MCF 10A (cell line): ENCODE measurements around the gene STOML1. TPM values are rescaled to one million over a fixed set of nuclear protein-coding genes. Genes with fewer than 3 reads are reported as not detected.
A peak's percentile ranks its signal among the peaks of the same experiment; 100 is the strongest.

ENCODE experiments used
- BruUV-seq: library from RNA; stranded (reverse); fragments of 400-500 nt; replicated peaks from 2 replicates; lab custom pipeline; 2021; lab: Mats Ljungman, UMichigan
- CTCF ChIA-PET: fragments of 300-600 bp; sonication (Branson Sonifier 250); formaldehyde crosslinking; extraction: SDS; loops from one replicate; lab custom pipeline; 2021; ENCODE audit warnings: antibody characterized with exemption, inconsistent platforms; lab: Yijun Ruan, JAX
- POLR2A ChIA-PET: fragments of 300-600, 350-650 bp; sonication (Branson Sonifier 250); formaldehyde crosslinking; extraction: SDS; loops from one replicate; lab custom pipeline; 2020; ENCODE audit warnings: antibody characterized with exemption, inconsistent platforms; lab: Yijun Ruan, JAX
- DNase-seq: peaks from one replicate; pipeline ENCODE4 v3.0.0-alpha.2; 2018; ENCODE audit not compliant: unreplicated experiment
- H3K27ac Mint-ChIP-seq: one replicate; pipeline ENCODE4 v1.8.0; 2022; ENCODE audit warnings: mild to moderate bottlenecking, low read depth, mixed read lengths; ENCODE audit not compliant: unreplicated experiment
- H3K27me3 Mint-ChIP-seq: one replicate; pipeline ENCODE4 v1.8.0; 2022; ENCODE audit warnings: mixed read lengths; ENCODE audit not compliant: insufficient read depth, unreplicated experiment
- H3K36me3 Mint-ChIP-seq: one replicate; pipeline ENCODE4 v1.8.0; 2022; ENCODE audit warnings: mild to moderate bottlenecking, moderate library complexity, mixed read lengths; ENCODE audit not compliant: insufficient read depth, unreplicated experiment
- H3K4me1 Mint-ChIP-seq: one replicate; pipeline ENCODE4 v1.8.0; 2022; ENCODE audit warnings: mixed read lengths; ENCODE audit not compliant: insufficient read depth, unreplicated experiment
- H3K4me3 Mint-ChIP-seq: one replicate; pipeline ENCODE4 v1.8.0; 2022; ENCODE audit warnings: mild to moderate bottlenecking, moderate library complexity, mixed read lengths; ENCODE audit not compliant: unreplicated experiment
- H3K9me3 Mint-ChIP-seq: one replicate; pipeline ENCODE4 v1.8.0; 2022; ENCODE audit warnings: mixed read lengths; ENCODE audit not compliant: unreplicated experiment
- CTCF ChIP-seq: fragments of 200-600 bp; IDR thresholded peaks from one replicate; pipeline ENCODE4 v1.8.0; 2022; ENCODE audit warnings: antibody characterized with exemption, mild to moderate bottlenecking; ENCODE audit not compliant: unreplicated experiment
- intact Hi-C: fragments of 100-400 bp; cut with micrococcal nuclease; formaldehyde crosslinking; loops from 2 replicates; pipeline ENCODE4 v1.14.1; 2022
- total RNA-seq: library from RNA; stranded (reverse); gene quantifications from 2 replicates; pipeline ENCODE4 v1.2.3, GENCODE V29; 2022

The STOML1 gene
- total RNA-seq, 1 experiment from 2014 or later: 17.6 TPM

GRCh38 chr15:73996267-73996666, 4.2 kb upstream of the STOML1 start:
- H3K9me3 Mint-ChIP-seq: no peaks in the 10 kb centered on the region
- H3K4me3 Mint-ChIP-seq: peak overlapping the region; percentile 81
- TF ChIP-seq CTCF: no peak
- POLR2A ChIA-PET: interaction anchor here (0.8 to 6.5 kb wide), 5 partner anchors 12 to 54 kb away, joined by 3 to 141 read pairs (median 4); no protein-coding TSS in a partner anchor
- CTCF ChIA-PET: interaction anchor here (0.6 to 3.6 kb wide), 7 partner anchors 10 to 734 kb away, joined by 3 to 31 read pairs (median 3); no protein-coding TSS in a partner anchor
- peaks cover 30% of the 10 kb centered on the region for H3K36me3 Mint-ChIP-seq
- no TSS peak for BruUV-seq
- DNase-seq: no peak
- peak overlapping the region; percentile 77 for H3K27ac Mint-ChIP-seq
- no peaks in the 10 kb centered on the region for H3K27me3 Mint-ChIP-seq
- peaks cover 39% of the 10 kb centered on the region for H3K4me1 Mint-ChIP-seq
- intact Hi-C loops: no loop called here

- peak overlapping the region; percentile 81 for H3K4me3 Mint-ChIP-seq
- H3K27me3 Mint-ChIP-seq: no peaks in the 10 kb centered on the region
- intact Hi-C loops: no loop called here
- POLR2A ChIA-PET: interaction anchor here (0.6 to 6.5 kb wide), 12 partner anchors 9 to 226 kb away, joined by 3 to 141 read pairs (median 7); no protein-coding TSS in a partner anchor
- CTCF ChIA-PET: interaction anchor here (0.9 to 3.6 kb wide), 6 partner anchors 9 to 54 kb away, joined by 3 to 31 read pairs (median 6); no protein-coding TSS in a partner anchor
- H3K4me1 Mint-ChIP-seq: peaks cover 42% of the 10 kb centered on the region
- BruUV-seq: TSS peak; percentile 22
- no peak for TF ChIP-seq CTCF
- no peaks in the 10 kb centered on the region for H3K9me3 Mint-ChIP-seq
- DNase-seq: peak; percentile 60
- peak overlapping the region; percentile 77 for H3K27ac Mint-ChIP-seq
- peaks cover 18% of the 10 kb centered on the region for H3K36me3 Mint-ChIP-seq
Measured at GRCh38 chr15:73994912-73995622, 3.0 kb upstream of the STOML1 start.

DNA sequence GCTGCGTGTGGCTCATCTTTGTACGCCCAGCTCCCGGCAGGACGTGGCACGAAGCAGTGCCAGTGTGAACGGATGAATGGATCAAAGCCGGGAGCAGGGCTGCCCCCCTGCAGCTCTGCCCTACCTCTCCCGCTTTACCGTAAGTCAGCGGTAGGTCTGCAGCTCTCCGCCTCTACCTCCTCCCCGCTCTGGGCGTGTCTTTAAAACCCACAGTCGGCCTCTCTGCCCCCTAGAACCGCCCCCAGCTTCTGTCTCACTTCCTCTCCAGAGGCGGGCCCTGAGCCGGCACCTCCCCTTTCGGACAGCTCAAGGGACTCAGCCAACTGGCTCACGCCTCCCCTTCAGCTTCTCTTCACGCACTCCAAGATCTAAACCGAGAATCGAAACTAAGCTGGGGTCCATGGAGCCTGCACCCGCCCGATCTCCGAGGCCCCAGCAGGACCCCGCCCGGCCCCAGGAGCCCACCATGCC, 2.4 kb upstream of the STOML1 start, which contains the start of gene PML:
TSS of gene PML (plus strand) at position 304 of the 471 bp plus-strand sequence. CDS start at position 401, 97 bp downstream.
- H3K9me3 Mint-ChIP-seq: no peaks in the 10 kb centered on the region
- peaks cover 44% of the 10 kb centered on the region for H3K4me1 Mint-ChIP-seq
- no TSS peak for BruUV-seq
- intact Hi-C loops: no loop called here
- POLR2A ChIA-PET: interaction anchor here (0.6 to 6.5 kb wide), 10 partner anchors 10 to 226 kb away, joined by 3 to 141 read pairs (median 7); no protein-coding TSS in a partner anchor
- TF ChIP-seq CTCF: no peak
- peak within 1 kb of the TSS; percentile 77 for H3K27ac Mint-ChIP-seq
- peak; percentile 97 for DNase-seq
- CTCF ChIA-PET: interaction anchor here (0.6 to 3.6 kb wide), 10 partner anchors 8 to 55 kb away, joined by 3 to 31 read pairs (median 4); no protein-coding TSS in a partner anchor
- H3K27me3 Mint-ChIP-seq: no peaks in the 10 kb centered on the region
- peaks cover 12% of the 10 kb centered on the region for H3K36me3 Mint-ChIP-seq
- H3K4me3 Mint-ChIP-seq: peak within 1 kb of the TSS; percentile 81
